HT1080 (cell line): ENCODE data around the gene FOXA2. TPM values are rescaled to one million over a fixed set of nuclear protein-coding genes. Genes with fewer than 3 reads are reported as not detected.
"Not testable (repeated sequence)": the region's sequence is repeated elsewhere in the genome, so short reads cannot be mapped to it uniquely, and the experiment has no call there.

Source experiments
- DNase-seq: peaks from one replicate; pipeline ENCODE4 v3.0.0-alpha.2; 2015; ENCODE audit warnings: low read depth
- total RNA-seq: library from RNA; depleted of rRNA; stranded (reverse); fragments of >200 nt; shearing (Covaris generic); gene quantifications from 2 replicates; pipeline ENCODE4 v1.2.3, GENCODE V29; 2014

FOXA2 gene
- total RNA-seq, 1 experiment from 2014 or later, result 4.9 TPM

- DNase-seq, result no peak
These were observed 15.0 kb downstream of the FOXA2 start for GRCh38 chr20:22569353-22569752.

GRCh38 chr20:22568872-22569344, 15.5 kb downstream of the FOXA2 start:
- no peak for DNase-seq

GRCh38 chr20:22567944-22568871, 16.2 kb downstream of the FOXA2 start:
- no peak for DNase-seq

- DNase-seq, result no peak
These were observed 17.3 kb downstream of the FOXA2 start for GRCh38 chr20:22566876-22567658.

GRCh38 chr20:22563062-22563965, 21.1 kb downstream of the FOXA2 start:
- no peak for DNase-seq

- DNase-seq, result no peak
These were observed 21.8 kb downstream of the FOXA2 start for GRCh38 chr20:22562620-22563019.

- DNase-seq, result no peak
These were observed 22.3 kb downstream of the FOXA2 start for GRCh38 chr20:22561965-22562577.

GRCh38 chr20:22560817-22561216, 23.6 kb downstream of the FOXA2 start:
- no peak for DNase-seq

- DNase-seq, result no peak
These were observed 24.6 kb downstream of the FOXA2 start for GRCh38 chr20:22559711-22560318.

GRCh38 chr20:22557403-22558276, 26.7 kb downstream of the FOXA2 start:
- no peak for DNase-seq

- DNase-seq, result no peak
These were observed 27.8 kb downstream of the FOXA2 start for GRCh38 chr20:22556565-22557056.

GRCh38 chr20:22555791-22556564, 28.4 kb downstream of the FOXA2 start:
- no peak for DNase-seq

- DNase-seq, result no peak
These were observed 30.0 kb downstream of the FOXA2 start for GRCh38 chr20:22554391-22554790.

- DNase-seq, result not testable (repeated sequence)
These were observed 33.9 kb downstream of the FOXA2 start for GRCh38 chr20:22550514-22550913.

- no peak for DNase-seq
These were observed 36.3 kb downstream of the FOXA2 start for GRCh38 chr20:22548040-22548439.

- no peak for DNase-seq
These were observed 38.0 kb downstream of the FOXA2 start for GRCh38 chr20:22546344-22546743.

GRCh38 chr20:22545045-22545444, 39.3 kb downstream of the FOXA2 start:
- no peak for DNase-seq

GRCh38 chr20:22544462-22544861, 39.9 kb downstream of the FOXA2 start:
- no peak for DNase-seq
